AG09319 (cell line): ENCODE measurements around the gene CMIP.

ENCODE experiments used
- DNase-seq: peaks from one replicate; pipeline ENCODE4 v3.0.0-alpha.2; 2010; ENCODE audit warnings: low read depth; ENCODE audit errors: extremely low read depth
- TF ChIP-seq, protein P1 (sequence below): IDR thresholded peaks from 2 replicates; pipeline ENCODE4 v1.5.1; 2011; ENCODE audit warnings: low read depth, mild to moderate bottlenecking, inconsistent platforms, low read length, moderate library complexity

The CMIP gene

DNA sequence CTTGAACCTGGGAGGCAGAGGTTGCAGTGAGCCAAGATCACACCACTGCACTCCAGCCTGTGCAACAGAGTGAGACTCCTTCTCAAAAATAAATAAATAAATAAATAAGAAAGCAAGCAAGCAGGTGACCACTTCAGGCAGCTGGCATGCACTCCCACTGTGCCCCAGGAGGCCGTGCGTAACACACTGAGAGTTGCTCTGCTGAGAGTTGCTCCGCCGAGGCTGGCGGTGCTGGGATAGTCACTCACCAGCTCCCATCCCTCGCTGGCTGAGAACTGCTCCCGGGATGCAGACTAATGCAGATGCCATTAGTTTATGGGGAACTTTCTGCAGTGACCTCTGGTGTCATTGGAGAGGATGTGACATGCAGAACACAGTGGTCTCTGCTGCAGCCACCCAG, 228.8 kb downstream of the CMIP start:
- TF ChIP-seq, protein P1, sequence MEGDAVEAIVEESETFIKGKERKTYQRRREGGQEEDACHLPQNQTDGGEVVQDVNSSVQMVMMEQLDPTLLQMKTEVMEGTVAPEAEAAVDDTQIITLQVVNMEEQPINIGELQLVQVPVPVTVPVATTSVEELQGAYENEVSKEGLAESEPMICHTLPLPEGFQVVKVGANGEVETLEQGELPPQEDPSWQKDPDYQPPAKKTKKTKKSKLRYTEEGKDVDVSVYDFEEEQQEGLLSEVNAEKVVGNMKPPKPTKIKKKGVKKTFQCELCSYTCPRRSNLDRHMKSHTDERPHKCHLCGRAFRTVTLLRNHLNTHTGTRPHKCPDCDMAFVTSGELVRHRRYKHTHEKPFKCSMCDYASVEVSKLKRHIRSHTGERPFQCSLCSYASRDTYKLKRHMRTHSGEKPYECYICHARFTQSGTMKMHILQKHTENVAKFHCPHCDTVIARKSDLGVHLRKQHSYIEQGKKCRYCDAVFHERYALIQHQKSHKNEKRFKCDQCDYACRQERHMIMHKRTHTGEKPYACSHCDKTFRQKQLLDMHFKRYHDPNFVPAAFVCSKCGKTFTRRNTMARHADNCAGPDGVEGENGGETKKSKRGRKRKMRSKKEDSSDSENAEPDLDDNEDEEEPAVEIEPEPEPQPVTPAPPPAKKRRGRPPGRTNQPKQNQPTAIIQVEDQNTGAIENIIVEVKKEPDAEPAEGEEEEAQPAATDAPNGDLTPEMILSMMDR: no peak
- DNase-seq: no peak

DNA sequence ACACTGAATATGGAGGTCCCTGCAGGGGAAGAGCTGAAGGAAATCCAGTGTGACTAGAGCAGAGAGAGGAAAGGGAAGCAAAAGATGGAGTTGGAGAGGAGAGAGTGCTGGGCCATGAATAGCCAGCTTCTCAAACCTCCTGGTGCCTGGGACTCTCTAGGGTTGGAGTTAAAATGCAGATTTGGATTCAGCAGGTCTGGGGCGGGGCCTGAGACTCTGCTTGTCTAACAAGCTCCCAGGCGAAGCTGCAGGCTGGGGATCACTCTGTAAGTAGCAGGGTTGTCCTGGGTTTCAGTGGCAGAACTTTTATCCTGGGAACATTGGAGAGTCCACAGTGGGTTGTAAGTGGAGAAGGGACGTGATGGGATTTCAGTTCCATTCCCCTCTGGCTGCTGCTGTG, 231.1 kb downstream of the CMIP start:
- TF ChIP-seq, protein P1: no peak
- DNase-seq: no peak

GRCh38 chr16:81676066-81676882, 231.7 kb downstream of the CMIP start:
- TF ChIP-seq, protein P1: no peak

DNA sequence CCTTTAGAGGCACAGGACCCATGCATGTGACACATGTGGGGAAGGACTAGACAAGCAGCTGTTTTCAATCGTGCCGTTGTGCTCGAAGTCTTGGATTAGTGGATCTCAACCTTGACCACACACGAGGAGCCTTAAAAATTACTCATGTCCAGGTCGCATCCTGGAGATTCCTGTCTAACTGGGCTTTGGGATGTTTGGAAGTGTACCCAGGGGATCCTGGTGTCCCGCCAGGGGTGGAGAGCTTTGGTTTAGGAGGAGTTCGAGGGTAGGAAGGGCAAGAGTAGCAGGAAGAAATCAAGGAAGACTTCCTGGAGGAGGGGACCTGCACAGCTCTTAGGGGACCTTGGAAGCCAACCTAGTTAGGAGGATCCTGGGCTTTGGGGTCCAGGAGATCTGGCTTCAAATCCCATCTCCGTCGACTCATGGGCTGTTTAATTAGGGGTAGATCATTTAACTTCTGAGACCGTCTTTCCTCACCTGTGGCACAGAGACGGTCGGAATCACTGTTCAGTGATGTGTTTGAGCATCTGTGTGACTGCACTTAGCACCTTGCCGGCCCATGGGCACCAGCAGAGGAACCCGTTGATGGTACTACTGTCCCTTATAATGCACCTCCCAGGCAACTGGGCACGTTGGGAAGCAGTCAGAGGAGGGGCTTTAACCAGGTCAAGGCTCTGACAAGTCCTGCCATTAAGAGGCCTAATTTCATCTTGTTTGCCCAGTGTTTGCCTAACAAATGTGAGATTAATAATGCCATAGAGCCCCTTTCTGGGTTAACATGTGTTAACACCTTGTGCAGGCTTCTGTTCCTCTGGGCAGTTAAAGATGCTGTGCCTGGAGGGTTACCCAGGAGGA, 232.5 kb downstream of the CMIP start:
- TF ChIP-seq, protein P1: no peak
- DNase-seq: no peak

More at GRCh38 chr16:81676066-81676882, 231.7 kb downstream of the CMIP start:
- no peak for DNase-seq

DNA sequence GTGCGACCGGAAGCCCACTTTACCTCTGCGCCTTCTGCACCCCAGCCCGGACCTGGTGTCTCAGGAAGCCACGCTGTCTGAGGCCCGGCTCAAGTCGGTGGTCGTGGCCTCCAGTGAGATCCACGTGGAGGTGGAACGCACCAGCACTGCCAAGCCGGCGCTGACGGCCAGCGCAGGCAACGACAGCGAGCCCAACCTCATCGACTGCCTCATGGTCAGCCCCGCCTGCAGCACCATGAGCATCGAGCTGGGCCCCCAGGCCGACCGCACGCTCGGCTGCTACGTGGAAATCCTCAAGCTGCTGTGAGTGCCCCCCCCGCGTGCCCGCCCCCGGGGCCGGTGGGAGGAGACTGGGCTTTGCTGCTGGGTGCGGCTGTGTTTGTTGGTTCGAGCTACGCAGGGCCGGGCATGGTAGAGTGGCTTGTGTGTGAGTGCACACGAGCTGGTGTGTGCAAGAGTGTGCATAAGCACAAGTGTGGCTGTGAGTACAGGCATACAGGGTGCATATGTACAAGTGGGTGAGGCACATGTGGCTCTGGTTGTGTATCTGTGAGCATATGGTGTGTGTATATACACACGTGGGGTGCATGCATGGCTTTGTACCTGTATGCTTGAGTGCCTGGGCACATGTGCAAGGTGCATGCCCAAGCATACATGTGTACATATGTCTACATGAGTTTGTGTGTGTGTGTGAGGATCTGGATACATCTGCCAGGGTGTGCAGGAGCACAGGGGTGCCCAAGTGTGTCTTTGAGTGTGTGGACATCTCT, 233.9 kb downstream of the CMIP start:
- no peak for DNase-seq

GRCh38 chr16:81679721-81680430, 235.3 kb downstream of the CMIP start:
- TF ChIP-seq, protein P1: no peak
- no peak for DNase-seq

More for the DNA sequence above, 233.9 kb downstream of the CMIP start:
- TF ChIP-seq, protein P1: no peak
